ENCODE measurements around the gene NOS1AP. TPM values are rescaled to one million over a fixed set of nuclear protein-coding genes. Genes with fewer than 3 reads are reported as not detected.

The NOS1AP gene
- total and polyA plus RNA-seq, 7 experiments from 2014 or later = 0.08 to 0.15 TPM; not detected in 5

DNA sequence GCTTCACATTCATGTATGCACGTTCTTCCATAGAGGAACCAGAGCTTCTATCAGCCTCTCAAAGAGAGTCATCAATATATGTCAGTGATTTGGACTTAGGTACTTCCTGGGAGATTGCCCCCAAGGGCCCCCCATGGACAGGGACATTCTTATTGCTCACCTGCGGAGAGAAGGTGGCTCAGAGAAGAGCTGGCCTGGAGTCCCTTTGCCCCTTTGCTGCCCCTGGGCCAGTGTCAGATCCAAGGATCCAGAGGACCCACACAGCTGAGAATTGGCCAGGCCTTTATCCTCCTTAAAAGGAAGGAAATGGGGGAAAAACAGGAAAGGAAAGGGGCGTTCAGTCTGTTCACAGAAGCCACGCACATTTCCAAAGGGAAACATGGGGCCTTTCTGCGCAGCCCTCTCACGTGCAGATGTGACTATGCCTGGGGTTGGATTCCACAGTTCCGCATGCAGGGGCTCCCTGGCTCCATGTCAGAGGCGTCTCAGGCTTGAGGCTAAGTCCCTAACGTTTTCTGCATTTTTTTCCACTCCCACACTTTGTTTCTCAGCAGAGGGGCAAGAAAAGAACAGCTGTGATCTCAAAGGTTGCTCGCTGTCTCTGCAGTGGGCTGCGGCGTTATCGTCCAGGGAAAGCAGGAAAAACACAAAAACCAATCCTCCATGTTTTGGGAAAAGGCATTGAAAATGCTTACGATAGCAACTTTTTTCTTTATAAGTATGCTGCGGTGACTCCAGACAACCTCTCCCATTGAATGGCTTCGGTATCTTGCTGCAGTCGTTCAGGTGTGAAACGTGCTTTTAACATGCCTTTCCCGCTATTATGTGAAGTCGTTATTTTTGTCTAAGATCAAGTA lies 318.0 kb downstream of the NOS1AP start:
- intact Hi-C loops (cut with micrococcal nuclease) = no loop called here
- H3K9me3 Mint-ChIP-seq = no peaks in the 10 kb centered on the region
- no peaks in the 10 kb centered on the region for H3K36me3 ChIP-seq (ENCODE audit: control insufficient read depth in 2 of 3, insufficient read depth in 3 of 3, low read length in 3 of 3)
- no peaks in the 10 kb centered on the region for H3K4me1 ChIP-seq (ENCODE audit: control insufficient read depth in 2 of 2, insufficient read depth in 2 of 2, low read length in 2 of 2)
- no peaks in the 10 kb centered on the region for H3K9me3 ChIP-seq (ENCODE audit: control insufficient read depth in 2 of 3, low read length in 3 of 3)
- H3K27ac Mint-ChIP-seq = no peak overlapping the region
- ChIA-PET POLR2A (no interaction called here), CTCF (no interaction called here)
- H3K36me3 Mint-ChIP-seq = no peaks in the 10 kb centered on the region
- peaks cover 0 to 19% (median 1%) of the 10 kb centered on the region in 7 donors for H3K4me1 Mint-ChIP-seq
- no peak for DNase-seq
- no peak overlapping the region for H3K4me3 Mint-ChIP-seq
- H3K27ac ChIP-seq (ENCODE audit: low read depth, low read length) = no peak overlapping the region
- no peaks in the 10 kb centered on the region for H3K27me3 ChIP-seq (ENCODE audit: control insufficient read depth in 2 of 2, insufficient read depth in 2 of 2, low read length in 2 of 2)
- H3K27me3 Mint-ChIP-seq = peaks cover 8 to 38% (median 17%) of the 10 kb centered on the region in 5 donors
- no peak for ATAC-seq
- H3K4me3 ChIP-seq (ENCODE audit: low read length) = no peak overlapping the region

DNA sequence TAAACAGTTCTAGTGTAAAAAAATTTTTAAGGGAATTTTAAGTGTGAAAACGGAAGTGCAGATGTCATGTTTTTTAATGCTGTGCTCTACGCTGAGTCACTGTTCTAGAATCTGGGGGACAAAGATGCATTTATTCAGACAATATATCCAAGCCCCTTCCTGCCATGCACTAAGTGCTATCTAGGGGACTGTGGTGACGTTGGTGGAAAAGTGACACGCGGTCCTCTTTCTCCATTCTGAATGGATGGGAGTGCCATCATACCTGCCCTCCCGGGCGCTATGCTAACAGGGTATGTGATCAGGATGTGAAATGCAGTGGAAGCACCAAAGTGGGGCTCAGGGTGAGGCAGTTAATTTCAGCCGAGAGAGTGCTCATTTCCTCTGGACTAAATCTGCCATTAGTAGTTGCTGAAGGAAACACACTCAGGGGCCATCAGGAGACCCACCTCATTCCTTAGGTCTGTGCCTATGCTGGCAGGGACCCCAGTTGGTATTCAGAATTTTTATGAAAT lies 318.6 kb downstream of the NOS1AP start:
- Mint-ChIP-seq H3K27ac (no peak overlapping the region), H3K4me3 (no peak overlapping the region), H3K9me3 (no peaks in the 10 kb centered on the region), H3K36me3 (no peaks in the 10 kb centered on the region), H3K27me3 (peaks cover 9 to 38% (median 17%) of the 10 kb centered on the region in 5 donors), H3K4me1 (peaks cover 0 to 19% (median 1%) of the 10 kb centered on the region in 7 donors)
- intact Hi-C loops (cut with micrococcal nuclease) = no loop called here
- Histone ChIP-seq H3K9me3 (ENCODE audit: control insufficient read depth in 2 of 3, low read length in 3 of 3) (no peaks in the 10 kb centered on the region), H3K27me3 (ENCODE audit: control insufficient read depth in 2 of 2, insufficient read depth in 2 of 2, low read length in 2 of 2) (no peaks in the 10 kb centered on the region), H3K4me3 (ENCODE audit: low read length) (no peak overlapping the region), H3K4me1 (ENCODE audit: control insufficient read depth in 2 of 2, insufficient read depth in 2 of 2, low read length in 2 of 2) (no peaks in the 10 kb centered on the region), H3K36me3 (ENCODE audit: control insufficient read depth in 2 of 3, insufficient read depth in 3 of 3, low read length in 3 of 3) (no peaks in the 10 kb centered on the region), H3K27ac (ENCODE audit: low read depth, low read length) (no peak overlapping the region)
- ATAC-seq (no peak), DNase-seq (no peak)
- CTCF ChIA-PET = no interaction called here
- POLR2A ChIA-PET = no interaction called here

DNA sequence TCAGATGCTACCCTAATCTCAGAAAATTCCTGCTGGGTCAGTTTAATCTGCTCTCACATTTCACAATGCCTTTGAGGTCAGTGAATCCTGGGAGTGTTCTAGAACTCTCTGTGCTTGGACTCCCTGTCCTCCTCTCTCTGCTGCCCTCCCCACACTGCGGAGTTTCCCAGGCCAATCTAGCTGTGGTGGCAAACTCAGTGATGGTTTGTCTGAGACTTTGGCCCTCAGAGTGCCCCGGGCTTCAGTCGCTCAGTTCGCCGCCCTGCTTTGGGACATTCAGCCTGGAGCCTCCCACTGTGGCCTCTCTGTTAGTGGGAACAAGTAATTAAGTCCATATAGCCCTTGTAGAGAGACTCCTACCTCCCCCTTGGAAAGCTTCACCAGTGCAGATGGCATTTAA lies 319.1 kb downstream of the NOS1AP start:
- no peaks in the 10 kb centered on the region for H3K36me3 Mint-ChIP-seq
- peaks cover 0 to 19% (median 1%) of the 10 kb centered on the region in 7 donors for H3K4me1 Mint-ChIP-seq
- CTCF ChIA-PET = no interaction called here
- no peaks in the 10 kb centered on the region for H3K27me3 ChIP-seq (ENCODE audit: control insufficient read depth in 2 of 2, insufficient read depth in 2 of 2, low read length in 2 of 2)
- H3K27ac ChIP-seq (ENCODE audit: low read depth, low read length) = no peak overlapping the region
- H3K36me3 ChIP-seq (ENCODE audit: control insufficient read depth in 2 of 3, insufficient read depth in 3 of 3, low read length in 3 of 3) = no peaks in the 10 kb centered on the region
- H3K4me3 ChIP-seq (ENCODE audit: low read length) = no peak overlapping the region
- H3K27me3 Mint-ChIP-seq = peaks cover 9 to 38% (median 17%) of the 10 kb centered on the region in 5 donors
- no peak for ATAC-seq
- POLR2A ChIA-PET = no interaction called here
- no peaks in the 10 kb centered on the region for H3K4me1 ChIP-seq (ENCODE audit: control insufficient read depth in 2 of 2, insufficient read depth in 2 of 2, low read length in 2 of 2)
- no peak overlapping the region for H3K4me3 Mint-ChIP-seq
- no peak for DNase-seq
- peak overlapping the region in 1 of 9 donors; percentile 34 for H3K27ac Mint-ChIP-seq
- no peaks in the 10 kb centered on the region for H3K9me3 ChIP-seq (ENCODE audit: control insufficient read depth in 2 of 3, low read length in 3 of 3)
- no peaks in the 10 kb centered on the region for H3K9me3 Mint-ChIP-seq
- intact Hi-C loops (cut with micrococcal nuclease) = no loop called here

DNA sequence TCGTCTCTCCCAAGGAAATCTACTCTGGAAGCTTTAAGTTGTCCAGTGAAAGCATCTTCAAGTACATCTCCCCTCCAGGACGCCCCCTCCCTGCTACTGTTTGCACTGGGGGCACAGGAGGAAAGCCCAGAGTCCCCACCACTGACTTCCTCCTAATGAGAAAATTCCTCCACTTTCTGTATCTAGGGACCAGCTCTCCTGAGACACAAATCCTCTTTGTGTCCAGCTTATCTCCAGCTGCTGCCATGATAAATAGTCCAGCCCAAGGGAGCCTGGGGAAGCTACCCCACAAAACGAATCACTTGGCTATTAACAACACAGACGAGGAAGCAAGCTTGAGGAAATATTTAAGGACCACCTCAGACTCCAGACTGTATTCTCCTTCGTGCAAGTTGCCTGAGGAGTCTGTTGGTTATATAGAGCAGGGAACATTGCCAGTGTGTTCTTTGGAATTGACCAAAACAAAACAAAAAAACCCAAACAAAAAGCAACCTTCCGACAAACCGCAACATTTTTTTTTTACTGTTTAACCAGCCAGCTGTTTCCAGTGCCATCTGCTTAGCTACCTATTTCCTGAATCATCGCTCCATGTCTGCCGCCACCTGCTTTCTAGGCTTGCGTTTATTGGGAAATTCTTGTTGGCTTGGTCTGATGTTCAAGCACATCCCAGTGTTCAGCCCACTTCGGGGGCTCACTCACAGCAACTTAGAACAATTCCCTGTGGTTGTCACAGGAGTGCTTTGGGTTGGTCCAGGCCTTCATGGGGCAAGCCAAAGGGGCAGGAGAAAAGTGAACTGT lies 319.7 kb downstream of the NOS1AP start:
- ATAC-seq (no peak), DNase-seq (no peak)
- no peak overlapping the region for H3K4me3 Mint-ChIP-seq
- Histone ChIP-seq H3K4me3 (ENCODE audit: low read length) (no peak overlapping the region), H3K36me3 (ENCODE audit: control insufficient read depth in 2 of 3, insufficient read depth in 3 of 3, low read length in 3 of 3) (no peaks in the 10 kb centered on the region), H3K9me3 (ENCODE audit: control insufficient read depth in 2 of 3, low read length in 3 of 3) (no peaks in the 10 kb centered on the region), H3K27me3 (ENCODE audit: control insufficient read depth in 2 of 2, insufficient read depth in 2 of 2, low read length in 2 of 2) (no peaks in the 10 kb centered on the region), H3K27ac (ENCODE audit: low read depth, low read length) (no peak overlapping the region), H3K4me1 (ENCODE audit: control insufficient read depth in 2 of 2, insufficient read depth in 2 of 2, low read length in 2 of 2) (no peaks in the 10 kb centered on the region)
- H3K27ac Mint-ChIP-seq = peak overlapping the region in 1 of 9 donors; percentile 34
- H3K27me3 Mint-ChIP-seq = peaks cover 9 to 38% (median 17%) of the 10 kb centered on the region in 5 donors
- H3K9me3 Mint-ChIP-seq = no peaks in the 10 kb centered on the region
- intact Hi-C loops (cut with micrococcal nuclease) = no loop called here
- peaks cover 0 to 19% (median 1%) of the 10 kb centered on the region in 7 donors for H3K4me1 Mint-ChIP-seq
- ChIA-PET POLR2A (no interaction called here), CTCF (interaction anchor here (0.9 to 1.0 kb wide), 2 partner anchors 9 to 333 kb away, joined by 3 to 4 read pairs; no protein-coding TSS in a partner anchor)
- H3K36me3 Mint-ChIP-seq = no peaks in the 10 kb centered on the region

DNA sequence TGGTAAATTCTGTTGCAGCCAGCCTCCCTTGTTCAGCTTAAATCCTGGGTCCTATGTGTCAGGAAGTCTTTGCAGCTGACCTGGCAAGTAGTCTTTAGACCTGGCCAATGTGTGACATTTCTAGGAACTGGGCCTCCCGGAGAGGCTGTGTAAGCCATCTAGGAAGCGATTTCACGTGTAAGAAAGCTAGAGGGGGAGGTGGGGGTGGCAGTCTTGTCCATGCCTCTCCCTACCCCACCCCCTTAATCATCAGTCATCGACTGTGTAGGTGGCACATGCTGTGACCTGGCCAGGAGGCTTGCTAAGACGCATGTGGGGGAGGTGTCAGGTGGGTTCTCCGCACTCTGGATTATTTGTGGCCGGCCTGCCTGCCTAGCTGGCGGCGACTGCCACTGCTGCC lies 320.5 kb downstream of the NOS1AP start:
- H3K27ac ChIP-seq (ENCODE audit: low read depth, low read length) = no peak overlapping the region
- H3K27me3 Mint-ChIP-seq = peaks cover 9 to 38% (median 17%) of the 10 kb centered on the region in 5 donors
- CTCF ChIA-PET = interaction anchor here (0.9 to 1.0 kb wide), 2 partner anchors 9 to 334 kb away, joined by 3 to 4 read pairs; no protein-coding TSS in a partner anchor
- H3K4me1 Mint-ChIP-seq = peaks cover 0 to 19% (median 1%) of the 10 kb centered on the region in 7 donors
- no peak overlapping the region for H3K27ac Mint-ChIP-seq
- ATAC-seq (no peak), DNase-seq (no peak)
- no peaks in the 10 kb centered on the region for H3K9me3 Mint-ChIP-seq
- no peaks in the 10 kb centered on the region for H3K27me3 ChIP-seq (ENCODE audit: control insufficient read depth in 2 of 2, insufficient read depth in 2 of 2, low read length in 2 of 2)
- no peaks in the 10 kb centered on the region for H3K36me3 ChIP-seq (ENCODE audit: control insufficient read depth in 2 of 3, insufficient read depth in 3 of 3, low read length in 3 of 3)
- H3K9me3 ChIP-seq (ENCODE audit: control insufficient read depth in 2 of 3, low read length in 3 of 3) = no peaks in the 10 kb centered on the region
- POLR2A ChIA-PET = no interaction called here
- H3K36me3 Mint-ChIP-seq = no peaks in the 10 kb centered on the region
- intact Hi-C loops (cut with micrococcal nuclease) = loop anchor here in 1 of 2 donors (5.0 kb wide), 1 partner anchor 598 kb away; no protein-coding TSS in a partner anchor
- no peak overlapping the region for H3K4me3 ChIP-seq (ENCODE audit: low read length)
- H3K4me1 ChIP-seq (ENCODE audit: control insufficient read depth in 2 of 2, insufficient read depth in 2 of 2, low read length in 2 of 2) = no peaks in the 10 kb centered on the region
- no peak overlapping the region for H3K4me3 Mint-ChIP-seq

DNA sequence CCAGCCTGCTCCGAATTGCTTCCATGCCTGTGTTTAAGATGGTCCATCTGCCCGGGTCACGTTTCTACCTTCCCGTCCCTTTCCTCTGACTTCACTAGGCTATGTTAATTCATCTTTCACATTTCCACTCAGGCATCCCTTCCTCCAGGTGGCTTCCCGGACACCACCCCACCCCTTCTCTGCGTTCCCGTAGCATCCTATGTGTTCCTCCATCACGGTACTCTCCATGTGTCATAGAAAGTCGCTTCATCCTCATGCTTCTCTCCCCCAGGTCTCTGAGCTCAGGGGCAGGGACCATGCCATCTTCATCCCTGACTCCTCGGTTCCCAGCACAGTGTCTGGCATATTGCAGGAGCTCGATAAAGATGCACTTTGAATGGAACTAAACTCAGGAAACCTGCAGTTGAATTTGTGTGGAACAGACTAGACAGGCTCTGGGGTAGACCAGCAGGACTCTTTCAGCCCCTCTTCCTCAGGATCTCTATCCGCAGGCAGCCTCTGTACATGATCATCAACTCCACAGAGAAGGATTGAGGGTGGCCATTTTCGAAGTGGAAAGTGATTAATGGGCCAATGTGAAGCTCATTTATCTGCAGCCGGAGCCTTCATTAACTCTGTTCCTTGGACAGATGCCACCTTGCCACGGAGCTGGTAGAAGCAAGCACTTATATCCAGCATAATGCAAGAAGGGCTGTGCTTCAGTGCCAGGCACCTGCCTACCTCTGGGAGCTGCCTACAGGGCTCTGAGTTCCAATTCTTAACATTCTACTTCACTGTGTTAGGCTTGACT lies 321.1 kb downstream of the NOS1AP start:
- no peaks in the 10 kb centered on the region for H3K36me3 ChIP-seq (ENCODE audit: control insufficient read depth in 2 of 3, insufficient read depth in 3 of 3, low read length in 3 of 3)
- no peak overlapping the region for H3K27ac ChIP-seq (ENCODE audit: low read depth, low read length)
- Mint-ChIP-seq H3K27me3 (peaks cover 9 to 35% (median 17%) of the 10 kb centered on the region in 5 donors), H3K4me1 (peaks cover 0 to 19% (median 1%) of the 10 kb centered on the region in 7 donors), H3K27ac (no peak overlapping the region), H3K9me3 (no peaks in the 10 kb centered on the region), H3K4me3 (no peak overlapping the region), H3K36me3 (no peaks in the 10 kb centered on the region)
- H3K4me1 ChIP-seq (ENCODE audit: control insufficient read depth in 2 of 2, insufficient read depth in 2 of 2, low read length in 2 of 2) = no peaks in the 10 kb centered on the region
- DNase-seq = no peak
- H3K4me3 ChIP-seq (ENCODE audit: low read length) = no peak overlapping the region
- no peak for ATAC-seq
- intact Hi-C loops (cut with micrococcal nuclease) = loop anchor here in 1 of 2 donors (5.0 kb wide), 1 partner anchor 598 kb away; no protein-coding TSS in a partner anchor
- ChIA-PET CTCF (interaction anchor here (0.9 to 1.7 kb wide), 2 partner anchors 10 to 335 kb away, joined by 4 to 5 read pairs; partner anchors contain the start of gene C1orf226), POLR2A (no interaction called here)
- no peaks in the 10 kb centered on the region for H3K27me3 ChIP-seq (ENCODE audit: control insufficient read depth in 2 of 2, insufficient read depth in 2 of 2, low read length in 2 of 2)
- no peaks in the 10 kb centered on the region for H3K9me3 ChIP-seq (ENCODE audit: control insufficient read depth in 2 of 3, low read length in 3 of 3)

Data from naive thymus-derived CD4-positive, alpha-beta T cell (primary cell).